Fibroblast of skin of left biceps (primary cell): ENCODE data around the gene DHX57.

Experiments
- DNase-seq, 2 experiments: peaks; one replicate each; pipeline ENCODE4 v3.0.0-alpha.2; 2013; ENCODE audit warnings: low read depth in 2 of 2

Gene DHX57

GRCh38 chr2:38750011-38750890 lies 125.5 kb downstream of the DHX57 start:
- no peak for DNase-seq

- no peak for DNase-seq
These were observed 126.6 kb downstream of the DHX57 start for GRCh38 chr2:38748943-38749804.

GRCh38 chr2:38748391-38748790 lies 127.3 kb downstream of the DHX57 start:
- no peak for DNase-seq

GRCh38 chr2:38747819-38748218 lies 127.9 kb downstream of the DHX57 start:
- DNase-seq, result no peak
